Fibroblast of lung (primary cell): ENCODE data around the gene OGG1. TPM values are rescaled to one million over a fixed set of nuclear protein-coding genes. Genes with fewer than 3 reads are reported as not detected.

Source experiments
- DNase-seq, 2 donors: peaks; one replicate each; pipeline versions ENCODE4 v3.0.0 to v3.0.0-alpha.2; 2010; ENCODE audit warnings: low read depth in 2 of 2
- H2AFZ ChIP-seq: 2 replicates; pipeline ENCODE4 v1.5.1; 2012; ENCODE audit warnings: low read length, control low read depth, inconsistent platforms
- H3K27ac ChIP-seq: 2 replicates; pipeline ENCODE4 v1.5.1; 2011; ENCODE audit warnings: low read length, control low read depth; ENCODE audit not compliant: insufficient read depth
- H3K27me3 ChIP-seq: 2 replicates; pipeline ENCODE4 v1.5.1; 2011; ENCODE audit warnings: mild to moderate bottlenecking, low read length; ENCODE audit not compliant: control insufficient read depth, insufficient read depth
- H3K36me3 ChIP-seq: 2 replicates; pipeline ENCODE4 v1.5.1; 2011; ENCODE audit warnings: low read length; ENCODE audit not compliant: control insufficient read depth, insufficient read depth
- H3K4me1 ChIP-seq: 2 replicates; pipeline ENCODE4 v1.5.1; 2011; ENCODE audit warnings: low read length; ENCODE audit not compliant: control insufficient read depth, insufficient read depth; ENCODE audit errors: extremely low read depth
- H3K4me2 ChIP-seq: 2 replicates; pipeline ENCODE4 v1.5.1; 2011; ENCODE audit warnings: low read length, control low read depth; ENCODE audit not compliant: insufficient read depth; ENCODE audit errors: extremely low read depth
- H3K4me3 ChIP-seq, 4 experiments: fragments of 200-600 bp in 1 of 4; sonication (generic) in 1 of 4; replicated peaks in 1 of 4; 2 replicates each; pipeline ENCODE4 v1.5.1; 2011 to 2016; ENCODE audit warnings: low read length in 4 of 4, low read depth in 3 of 4, mild to moderate bottlenecking in 3 of 4, control low read depth in 2 of 4, inconsistent platforms in 1 of 4, mixed read lengths in 1 of 4; ENCODE audit not compliant: insufficient read depth in 1 of 4; ENCODE audit errors: control extremely low read depth in 1 of 4
- H3K79me2 ChIP-seq: 2 replicates; pipeline ENCODE4 v1.5.1; 2012; ENCODE audit warnings: mild to moderate bottlenecking, low read length, inconsistent platforms; ENCODE audit not compliant: control insufficient read depth, insufficient read depth
- H3K9ac ChIP-seq: 2 replicates; pipeline ENCODE4 v1.5.1; 2011; ENCODE audit warnings: mild to moderate bottlenecking, low read length, control low read depth; ENCODE audit not compliant: insufficient read depth
- H3K9me3 ChIP-seq: 2 replicates; pipeline ENCODE4 v1.5.1; 2012; ENCODE audit warnings: low read depth, low read length; ENCODE audit not compliant: control insufficient read depth, insufficient read depth
- H4K20me1 ChIP-seq: 2 replicates; pipeline ENCODE4 v1.5.1; 2011; ENCODE audit warnings: low read length; ENCODE audit not compliant: control insufficient read depth, insufficient read depth; ENCODE audit errors: extremely low read depth
- CTCF ChIP-seq, 2 donors: IDR thresholded peaks in 1 of 2; conservative IDR thresholded peaks in 1 of 2; 1 replicate in 1 of 2; 2 replicates in 1 of 2; pipeline ENCODE4 v1.5.1; 2011 to 2012; ENCODE audit warnings: low read length in 2 of 2, control low read depth in 1 of 2, inconsistent platforms in 1 of 2, low read depth in 1 of 2, mild to moderate bottlenecking in 1 of 2
- EZH2 ChIP-seq: IDR thresholded peaks from 2 replicates; pipeline ENCODE4 v1.5.1; 2012; ENCODE audit warnings: low read length, control low read depth, mild to moderate bottlenecking; ENCODE audit errors: missing control alignments
- polyA plus RNA-seq, 2 donors: library from polyadenylated mRNA; depleted of rRNA in 1 of 2; stranded (reverse) in 1 of 2; unstranded in 1 of 2; fragments of >200 nt; gene quantifications; 2 replicates each; pipeline ENCODE4 v1.2.1, GENCODE V29; 2011 to 2012; ENCODE audit warnings: missing spikeins in 1 of 2
- total RNA-seq: library from RNA; depleted of rRNA; stranded (reverse); fragments of >200 nt; gene quantifications from 2 replicates; pipeline ENCODE4 v1.2.1, GENCODE V29; 2014

Gene OGG1
- total and polyA plus RNA-seq, 2 donors (not counting 1 experiment from before 2014, with no cell fraction given): 20.1 to 24.4 TPM

DNA sequence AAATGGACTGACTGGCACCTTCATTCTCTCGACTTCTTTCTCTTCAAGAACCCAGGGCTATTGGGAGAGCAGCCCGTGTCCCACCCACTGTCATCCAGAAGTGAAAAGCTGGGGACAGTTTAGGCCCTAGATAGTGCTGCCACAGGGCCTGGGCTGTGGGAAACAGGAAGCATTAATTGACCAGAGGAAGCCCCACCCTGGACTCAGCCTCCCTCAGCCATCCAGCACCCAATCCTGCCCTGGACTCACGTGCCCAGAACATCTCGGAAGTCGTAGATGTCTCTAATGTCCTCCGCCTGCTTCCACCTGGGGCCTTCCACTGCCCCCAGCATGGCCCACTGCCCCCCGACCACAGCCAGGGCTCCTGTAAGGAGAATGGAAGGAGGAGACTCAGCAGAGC lies 17.7 kb downstream of the OGG1 start:
- Histone ChIP-seq H3K4me1 (peaks cover 10% of the 10 kb centered on the region), H3K79me2 (peaks cover 8% of the 10 kb centered on the region), H3K4me3 (peak overlapping the region in 1 of 4 experiments; percentile 11), H4K20me1 (no peaks in the 10 kb centered on the region), H2AFZ (no peak overlapping the region), H3K4me2 (no peak overlapping the region), H3K9me3 (no peaks in the 10 kb centered on the region), H3K27ac (no peak overlapping the region), H3K9ac (no peak overlapping the region), H3K36me3 (no peaks in the 10 kb centered on the region), H3K27me3 (no peaks in the 10 kb centered on the region)
- no peak for DNase-seq
- TF ChIP-seq EZH2 (no peak), CTCF (conservative IDR thresholded peaks at IDR 0.05 in 1 of 2, IDR thresholded peaks at IDR 0.05 in 1 of 2; ENCODE audit: low read depth in 1 of 2, low read length in 2 of 2) (no peak)

GRCh38 chr3:9768141-9768775 lies 18.5 kb downstream of the OGG1 start:
- no peak for DNase-seq
- Histone ChIP-seq H3K79me2 (peaks cover 8% of the 10 kb centered on the region), H3K27me3 (no peaks in the 10 kb centered on the region), H3K9ac (no peak overlapping the region), H3K4me2 (peak overlapping the region; percentile 76), H3K27ac (peak overlapping the region; percentile 26), H3K4me1 (peaks cover 10% of the 10 kb centered on the region), H3K9me3 (no peaks in the 10 kb centered on the region), H2AFZ (no peak overlapping the region), H3K4me3 (peak overlapping the region in 2 of 4 experiments; percentile 78 to 82), H4K20me1 (no peaks in the 10 kb centered on the region), H3K36me3 (no peaks in the 10 kb centered on the region)
- no peak for TF ChIP-seq CTCF (conservative IDR thresholded peaks at IDR 0.05 in 1 of 2, IDR thresholded peaks at IDR 0.05 in 1 of 2; ENCODE audit: low read depth in 1 of 2, low read length in 2 of 2)
- no peak for TF ChIP-seq EZH2

GRCh38 chr3:9769012-9769411 lies 19.3 kb downstream of the OGG1 start:
- Histone ChIP-seq H3K27me3 (no peaks in the 10 kb centered on the region), H3K9ac (no peak overlapping the region), H3K4me2 (peak overlapping the region; percentile 76), H3K9me3 (no peaks in the 10 kb centered on the region), H3K27ac (peak overlapping the region; percentile 26), H2AFZ (no peak overlapping the region), H3K4me3 (peak overlapping the region; percentile 62 to 82 (median 70)), H3K79me2 (peaks cover 8% of the 10 kb centered on the region), H4K20me1 (no peaks in the 10 kb centered on the region), H3K4me1 (peaks cover 10% of the 10 kb centered on the region), H3K36me3 (no peaks in the 10 kb centered on the region)
- no peak for DNase-seq
- TF ChIP-seq EZH2: no peak
- TF ChIP-seq CTCF (conservative IDR thresholded peaks at IDR 0.05 in 1 of 2, IDR thresholded peaks at IDR 0.05 in 1 of 2; ENCODE audit: low read depth in 1 of 2, low read length in 2 of 2): no peak
